ENCODE measurements around the gene SMAD3. TPM values are rescaled to one million over a fixed set of nuclear protein-coding genes. Genes with fewer than 3 reads are reported as not detected.
A peak's percentile ranks its signal among the peaks of the same experiment; 100 is the strongest.
"Not testable (repeated sequence)": the region's sequence is repeated elsewhere in the genome, so short reads cannot be mapped to it uniquely, and the experiment has no call there.

SMAD3 gene
- polyA plus RNA-seq, 1 donor, result 29.7 TPM

DNA sequence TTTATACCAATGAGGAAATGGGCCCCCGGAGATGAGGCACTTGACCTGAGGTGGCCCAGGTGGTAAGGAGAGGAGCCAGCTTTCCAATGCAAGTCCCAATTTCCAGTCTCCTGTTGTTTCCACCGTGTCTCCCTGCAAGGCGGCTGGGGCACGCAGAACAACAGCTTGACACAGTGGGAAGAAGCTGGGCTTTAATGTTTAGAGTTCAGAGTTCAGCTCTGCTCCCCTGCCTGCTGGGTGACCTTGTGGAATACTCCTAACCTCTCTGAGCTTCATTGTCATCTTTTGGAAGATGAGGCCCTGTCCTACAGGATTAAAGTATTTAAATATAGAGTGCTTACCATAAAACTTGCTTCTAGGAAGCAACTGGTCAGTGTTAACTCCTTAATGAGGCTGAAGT, 80.3 kb downstream of the SMAD3 start:
- DNase-seq, result no peak

DNA sequence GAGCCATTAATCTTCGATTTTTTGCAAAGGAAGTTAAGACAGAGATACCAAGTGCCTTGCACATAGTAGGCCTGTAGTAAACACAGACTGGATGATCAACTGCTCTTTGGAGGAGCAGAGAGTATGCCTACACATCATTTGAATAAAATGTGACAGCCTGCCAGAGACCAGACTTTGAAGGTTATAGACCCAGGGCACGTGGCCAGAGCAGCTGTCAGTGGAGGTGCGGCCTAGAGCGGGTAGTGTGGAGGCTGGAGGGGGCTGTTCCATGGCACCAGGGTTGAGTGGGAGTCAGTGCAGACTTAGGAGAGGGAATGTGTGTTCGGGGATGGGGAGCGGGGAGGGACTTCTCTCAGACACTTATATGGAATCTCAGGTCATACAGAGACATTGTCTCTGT, 80.8 kb downstream of the SMAD3 start:
- peak; percentile 66 for DNase-seq

- DNase-seq, result no peak
Measured at GRCh38 chr15:67146875-67147381, 81.5 kb downstream of the SMAD3 start.

DNA sequence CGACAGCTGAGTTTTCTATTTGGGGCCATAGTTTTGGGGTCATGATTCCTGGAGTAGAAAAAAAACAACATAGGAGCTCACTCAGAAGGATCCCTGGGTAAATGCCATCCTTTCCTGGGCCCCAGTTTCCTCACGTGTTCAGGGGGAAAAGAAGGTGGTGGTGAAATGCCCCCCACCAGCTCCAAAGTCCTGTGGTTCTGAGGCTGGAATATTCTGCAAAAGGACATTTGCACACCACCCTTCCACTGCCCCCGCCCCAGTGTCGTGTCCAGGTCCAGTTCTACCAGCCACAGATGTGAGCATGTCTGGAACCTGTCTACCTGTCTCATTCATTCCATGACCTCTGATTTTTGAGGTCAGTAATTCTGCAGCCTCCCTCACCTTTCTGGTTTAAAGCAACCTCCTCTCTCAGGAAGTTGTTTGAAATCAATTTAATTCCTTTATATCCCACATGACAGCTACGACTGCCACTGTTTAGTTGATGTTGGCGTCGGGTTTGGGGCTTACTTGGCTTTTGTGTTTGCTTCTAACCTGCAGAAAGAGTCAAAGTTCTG, 82.1 kb downstream of the SMAD3 start:
- no peak for DNase-seq

DNA sequence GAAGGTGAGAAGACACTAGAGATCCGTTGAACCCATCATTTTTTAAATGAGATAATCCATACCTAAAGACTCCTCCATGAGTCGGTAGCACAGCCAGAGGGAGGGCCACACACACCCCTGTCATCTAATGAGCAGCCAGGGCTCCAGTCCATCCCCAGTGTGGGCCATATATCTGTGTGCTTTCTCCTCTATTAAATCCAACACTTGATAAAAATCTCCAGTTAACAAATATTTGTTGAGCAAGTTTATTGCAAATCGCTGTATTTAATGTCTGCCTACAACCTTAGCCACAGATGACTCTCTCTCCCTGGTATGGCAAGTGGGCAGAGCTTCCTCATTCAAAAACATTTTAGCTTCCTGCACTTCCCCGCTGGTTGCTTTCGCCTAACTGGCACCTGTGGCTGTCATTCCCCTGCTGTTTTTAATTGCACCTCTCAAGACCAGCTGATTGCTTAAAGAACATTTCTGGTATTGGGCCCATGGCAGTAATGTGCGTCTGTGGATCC, 82.8 kb downstream of the SMAD3 start:
- DNase-seq, result no peak

DNA sequence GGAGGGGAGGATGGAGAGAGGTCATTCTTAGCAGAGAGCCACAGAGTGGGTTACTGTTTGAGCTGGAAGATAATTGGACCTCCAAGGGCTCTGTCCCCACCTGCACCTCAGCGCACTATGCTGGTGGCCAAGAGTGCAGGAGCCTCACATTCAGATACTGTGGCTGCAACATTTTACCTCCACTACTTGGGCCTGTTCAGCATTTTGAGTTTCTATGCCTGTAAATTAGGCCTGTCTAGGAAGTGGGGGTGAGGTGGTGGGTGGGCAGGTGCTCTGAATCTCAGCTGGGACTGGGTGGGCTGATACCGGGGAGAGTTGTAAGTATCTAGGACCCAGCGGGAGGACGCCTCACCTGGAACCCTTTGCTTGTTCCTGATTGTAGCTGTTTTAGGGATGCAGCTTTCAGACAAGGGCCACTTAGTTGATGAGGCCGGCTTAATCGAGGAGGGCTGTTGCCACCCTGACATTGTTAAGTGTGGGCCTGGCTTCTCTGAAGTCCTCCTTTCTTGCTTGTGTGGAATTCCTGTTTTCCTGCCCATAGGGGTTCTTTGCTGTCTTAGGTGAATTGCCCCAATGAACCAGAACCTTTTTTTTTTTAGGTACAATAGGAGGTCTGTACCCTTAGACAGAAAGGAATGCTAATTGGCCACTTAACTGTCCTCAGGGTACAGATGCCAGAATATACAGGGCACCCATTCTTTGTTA, 83.8 kb downstream of the SMAD3 start:
- DNase-seq, result no peak

- no peak for DNase-seq
Measured at GRCh38 chr15:67149773-67150022, 84.3 kb downstream of the SMAD3 start.

DNA sequence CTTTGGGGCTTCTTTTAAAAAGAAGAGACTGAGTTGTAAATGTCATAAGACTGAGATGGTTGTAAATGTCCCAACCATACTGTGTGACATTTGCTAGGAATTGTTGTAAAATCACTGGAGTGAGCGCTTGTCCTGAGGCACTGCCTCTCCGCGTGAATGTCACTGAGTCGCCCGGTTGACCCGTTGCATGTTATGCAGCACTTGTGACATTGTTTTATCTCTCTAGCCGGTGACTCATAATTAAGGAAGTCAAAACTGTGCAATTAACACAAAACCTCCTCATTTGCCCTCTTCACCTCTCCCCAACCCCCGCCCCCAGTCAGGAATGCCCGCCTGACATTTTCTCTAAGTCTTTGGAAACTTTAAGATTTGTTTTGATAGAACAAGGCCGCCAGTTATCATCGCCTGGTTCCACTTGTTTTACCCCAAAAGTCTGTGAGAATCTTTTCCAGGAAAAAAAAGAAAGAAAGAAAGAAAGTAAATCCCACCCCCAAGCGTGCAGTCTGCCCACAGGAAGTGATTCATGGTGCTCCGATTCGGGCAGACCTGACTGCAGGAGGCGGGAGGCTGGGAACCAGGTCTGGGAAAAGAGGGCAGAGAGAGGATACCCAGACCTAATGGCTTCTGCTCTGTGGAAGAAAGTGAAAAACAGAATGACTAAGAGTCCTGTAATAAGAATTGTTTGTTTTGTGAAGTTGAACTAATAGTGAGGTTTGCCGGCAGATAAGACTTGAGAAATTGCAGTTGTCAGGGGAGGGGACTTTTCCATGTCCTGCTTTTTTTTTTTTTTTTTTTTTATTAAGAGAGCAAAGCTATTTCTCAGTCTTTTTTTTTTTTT, 84.8 kb downstream of the SMAD3 start:
- no peak for DNase-seq

DNA sequence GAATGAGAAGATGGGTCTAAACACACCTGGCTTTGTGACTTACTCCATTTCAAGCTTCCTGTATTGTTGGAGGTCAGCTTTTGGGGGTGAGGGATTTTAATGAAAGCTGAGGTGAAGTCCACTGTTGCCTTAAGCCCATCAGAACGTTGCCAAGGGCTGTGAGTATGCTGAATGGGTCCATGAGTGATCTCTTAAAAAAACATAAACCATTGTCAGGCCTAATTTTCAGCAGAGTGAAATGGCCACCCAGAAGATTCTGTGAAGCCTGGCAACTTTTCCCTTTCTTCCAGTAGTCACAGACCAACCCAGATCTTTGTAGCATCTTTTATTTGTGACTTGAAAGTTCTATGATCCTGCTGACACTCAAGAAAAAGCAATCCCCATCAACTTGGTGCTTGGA, 87.0 kb downstream of the SMAD3 start:
- no peak for DNase-seq

DNA sequence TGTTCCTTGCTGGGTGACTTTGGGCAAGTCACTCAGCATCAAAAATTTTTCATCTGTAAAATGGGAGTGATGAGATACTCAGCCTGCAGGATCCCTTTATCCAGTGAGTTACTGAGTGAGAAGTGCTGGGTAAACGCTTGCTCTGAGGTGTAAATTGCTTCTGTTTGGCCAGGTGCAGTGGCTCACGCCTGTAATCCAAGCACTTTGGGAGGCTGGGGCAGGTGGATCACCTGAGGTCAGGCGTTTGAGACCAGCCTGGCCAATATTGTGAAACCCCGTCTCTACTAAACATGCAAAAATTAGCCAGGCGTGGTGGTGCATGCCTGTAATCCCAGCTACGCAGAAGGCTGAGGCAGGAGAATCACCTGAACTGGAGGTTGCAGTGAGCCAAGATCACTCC, 87.6 kb downstream of the SMAD3 start:
- DNase-seq, result not testable (repeated sequence)

DNA sequence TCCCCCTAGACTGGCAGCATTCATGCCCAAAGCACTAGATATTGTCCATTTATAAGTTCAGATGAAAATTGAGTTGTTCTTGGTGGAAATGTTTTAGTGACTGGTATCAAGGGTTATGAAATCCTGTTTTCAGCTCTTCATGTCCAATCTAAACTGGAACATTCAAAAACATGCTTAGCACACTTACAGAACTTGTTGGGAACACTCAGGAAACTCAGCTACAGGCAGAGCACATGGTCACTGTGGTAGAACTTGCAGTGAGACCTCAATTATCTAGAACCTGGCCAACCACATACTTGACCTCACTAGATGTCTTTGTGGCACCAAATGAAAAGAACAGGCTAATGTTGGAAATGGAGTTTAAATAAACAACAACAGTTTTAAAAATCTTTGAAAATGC, 88.8 kb downstream of the SMAD3 start:
- DNase-seq, result no peak

- no peak for DNase-seq
Measured at GRCh38 chr15:67156426-67156825, 91.0 kb downstream of the SMAD3 start.

DNA sequence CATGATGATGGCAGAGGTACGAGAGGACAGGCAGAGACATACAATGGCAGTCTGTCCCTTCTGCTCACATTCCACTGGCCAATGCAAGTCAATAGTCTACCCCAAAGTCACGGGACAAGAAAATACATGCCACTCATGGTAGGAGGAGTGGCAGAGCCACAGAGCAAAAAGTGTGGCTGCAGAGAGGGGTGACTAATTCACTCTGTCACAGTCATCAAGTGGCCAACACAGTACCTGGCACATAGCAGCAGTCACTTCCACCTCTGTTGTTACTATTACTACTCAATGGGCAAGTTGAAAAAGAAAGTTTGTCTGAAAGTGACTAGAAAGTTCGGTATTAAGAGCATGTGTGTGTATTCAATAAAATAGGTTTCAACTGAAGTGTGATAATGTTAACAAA, 91.4 kb downstream of the SMAD3 start:
- no peak for DNase-seq

- DNase-seq, result no peak
Measured at GRCh38 chr15:67157521-67158252, 92.3 kb downstream of the SMAD3 start.

DNA sequence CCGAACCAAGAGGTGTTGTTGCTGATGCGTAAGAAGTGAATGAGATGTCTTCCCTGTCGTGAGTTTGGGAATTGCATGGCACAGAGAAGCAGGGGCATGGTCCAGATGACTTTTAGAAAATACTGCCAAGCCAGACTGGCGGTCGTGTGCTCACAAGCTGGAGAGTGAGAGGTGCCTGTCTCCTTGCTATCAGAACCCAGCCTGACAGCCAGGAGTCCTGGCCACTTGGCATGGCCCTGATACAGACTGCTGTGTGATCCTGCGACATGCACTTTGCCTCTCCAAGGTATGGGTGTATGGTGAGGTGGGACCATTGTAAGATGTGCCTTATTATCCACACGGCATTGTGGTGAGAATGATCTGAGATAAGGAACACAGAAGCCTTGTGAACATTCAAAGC, 93.0 kb downstream of the SMAD3 start:
- DNase-seq, result no peak

- no peak for DNase-seq
Measured at GRCh38 chr15:67161412-67161811, 96.0 kb downstream of the SMAD3 start.

GRCh38 chr15:67161881-67162280, 96.5 kb downstream of the SMAD3 start:
- DNase-seq, result no peak

- no peak for DNase-seq
Measured at GRCh38 chr15:67163180-67163579, 97.8 kb downstream of the SMAD3 start.

GRCh38 chr15:67164401-67164791, 99.0 kb downstream of the SMAD3 start:
- DNase-seq, result no peak

DNA sequence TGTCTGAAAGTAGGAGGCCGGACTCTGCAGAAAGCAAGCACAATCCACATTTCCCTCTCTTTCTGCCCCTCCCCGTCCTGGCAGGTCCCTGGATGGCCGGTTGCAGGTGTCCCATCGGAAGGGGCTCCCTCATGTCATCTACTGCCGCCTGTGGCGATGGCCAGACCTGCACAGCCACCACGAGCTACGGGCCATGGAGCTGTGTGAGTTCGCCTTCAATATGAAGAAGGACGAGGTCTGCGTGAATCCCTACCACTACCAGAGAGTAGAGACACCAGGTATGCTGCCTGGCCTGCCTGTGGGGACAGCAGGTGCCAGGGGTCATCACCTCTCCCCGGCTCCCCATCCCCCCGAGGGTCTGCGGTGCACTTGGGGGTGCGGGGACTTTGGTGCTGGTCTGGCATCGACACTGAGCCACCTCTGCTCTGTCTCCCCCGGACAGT, 99.4 kb downstream of the SMAD3 start:
- no peak for DNase-seq

DNA sequence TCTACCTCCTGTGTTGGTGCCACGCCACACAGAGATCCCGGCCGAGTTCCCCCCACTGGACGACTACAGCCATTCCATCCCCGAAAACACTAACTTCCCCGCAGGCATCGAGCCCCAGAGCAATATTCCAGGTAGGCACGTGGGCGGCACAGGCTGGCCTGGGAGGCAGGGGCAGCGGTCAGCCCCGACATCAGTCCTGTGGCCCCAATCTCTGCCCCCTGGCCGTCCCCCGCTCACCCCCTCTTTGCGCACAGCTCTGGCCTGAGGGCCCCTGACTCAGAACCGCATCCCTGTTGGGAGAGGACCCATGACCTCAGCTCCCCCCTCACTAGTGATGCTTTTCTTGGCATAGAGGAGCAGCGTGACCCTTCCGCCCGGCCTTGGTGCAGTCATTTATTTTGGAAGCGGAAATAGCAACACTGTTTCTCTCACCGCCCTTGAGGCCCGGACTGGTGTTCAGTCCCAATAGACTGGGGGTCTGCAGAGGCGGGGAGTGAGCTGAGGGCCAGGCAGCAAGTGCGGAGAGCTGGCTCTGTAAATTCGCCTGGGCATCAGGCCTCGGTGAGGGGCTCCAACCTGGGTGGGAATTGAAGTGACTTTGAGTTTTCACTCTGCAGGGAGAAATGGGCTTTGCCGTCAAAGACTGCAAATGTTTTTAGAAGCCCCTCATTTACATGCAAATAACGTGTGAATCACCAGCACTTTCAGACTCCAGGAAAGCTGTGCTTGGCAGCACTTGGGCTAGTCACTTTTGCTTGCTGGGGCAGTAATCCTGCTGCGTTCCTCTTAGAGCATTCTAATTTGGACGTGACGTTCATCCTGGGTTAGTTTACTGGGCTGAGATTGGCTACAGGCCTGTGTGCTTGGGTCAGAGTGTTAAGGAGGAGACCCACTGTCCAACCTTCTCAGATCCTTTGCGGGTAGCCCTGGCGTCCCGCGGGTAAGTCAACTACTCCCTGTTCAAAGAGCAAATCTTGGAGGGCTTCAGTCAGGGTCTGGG, 100.2 kb downstream of the SMAD3 start:
- DNase-seq, result no peak

All from hindlimb muscle (tissue), 1 donor.